WERI-Rb-1 (cell line): ENCODE results near the gene PRKCH.

Source experiments
- DNase-seq: peaks from one replicate; pipeline ENCODE4 v3.0.0-alpha.2; 2020
- H3K27ac ChIP-seq: fragments of 250-450 bp; sonication (Bioruptor Pico); 2 replicates; pipeline ENCODE4 v1.5.1; 2020; ENCODE audit warnings: mild to moderate bottlenecking, moderate library complexity
- H3K27me3 ChIP-seq: fragments of 250-450 bp; sonication (Bioruptor Pico); 2 replicates; pipeline ENCODE4 v1.5.1; 2021; ENCODE audit warnings: mild to moderate bottlenecking, low read depth, moderate library complexity; ENCODE audit not compliant: insufficient read depth, severe bottlenecking
- H3K36me3 ChIP-seq: fragments of 250-450 bp; sonication (Bioruptor Pico); 2 replicates; pipeline ENCODE4 v1.5.1; 2020; ENCODE audit warnings: mild to moderate bottlenecking, moderate library complexity
- H3K4me3 ChIP-seq: 2 replicates; pipeline ENCODE4 v1.5.1; 2011; ENCODE audit warnings: low read depth, mild to moderate bottlenecking, control low read depth, low read length
- H3K9me3 ChIP-seq: fragments of 250-450 bp; sonication (Bioruptor Pico); 2 replicates; pipeline ENCODE4 v1.5.1; 2021; ENCODE audit warnings: mild to moderate bottlenecking, moderate library complexity; ENCODE audit not compliant: severe bottlenecking
- TF ChIP-seq, protein P1 (sequence below): IDR thresholded peaks from 2 replicates; pipeline ENCODE4 v1.5.1; 2011; ENCODE audit warnings: low read depth, mild to moderate bottlenecking, control low read depth, inconsistent platforms, low read length

Gene PRKCH

GRCh38 chr14:61334197-61334701 lies 12.9 kb downstream of the PRKCH start:
- DNase-seq: no peak

GRCh38 chr14:61335049-61335448 lies 13.7 kb downstream of the PRKCH start:
- no peaks in the 10 kb centered on the region for H3K9me3 ChIP-seq
- TF ChIP-seq, protein P1, sequence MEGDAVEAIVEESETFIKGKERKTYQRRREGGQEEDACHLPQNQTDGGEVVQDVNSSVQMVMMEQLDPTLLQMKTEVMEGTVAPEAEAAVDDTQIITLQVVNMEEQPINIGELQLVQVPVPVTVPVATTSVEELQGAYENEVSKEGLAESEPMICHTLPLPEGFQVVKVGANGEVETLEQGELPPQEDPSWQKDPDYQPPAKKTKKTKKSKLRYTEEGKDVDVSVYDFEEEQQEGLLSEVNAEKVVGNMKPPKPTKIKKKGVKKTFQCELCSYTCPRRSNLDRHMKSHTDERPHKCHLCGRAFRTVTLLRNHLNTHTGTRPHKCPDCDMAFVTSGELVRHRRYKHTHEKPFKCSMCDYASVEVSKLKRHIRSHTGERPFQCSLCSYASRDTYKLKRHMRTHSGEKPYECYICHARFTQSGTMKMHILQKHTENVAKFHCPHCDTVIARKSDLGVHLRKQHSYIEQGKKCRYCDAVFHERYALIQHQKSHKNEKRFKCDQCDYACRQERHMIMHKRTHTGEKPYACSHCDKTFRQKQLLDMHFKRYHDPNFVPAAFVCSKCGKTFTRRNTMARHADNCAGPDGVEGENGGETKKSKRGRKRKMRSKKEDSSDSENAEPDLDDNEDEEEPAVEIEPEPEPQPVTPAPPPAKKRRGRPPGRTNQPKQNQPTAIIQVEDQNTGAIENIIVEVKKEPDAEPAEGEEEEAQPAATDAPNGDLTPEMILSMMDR: no peak
- H3K27me3 ChIP-seq: no peaks in the 10 kb centered on the region
- DNase-seq: no peak
- H3K4me3 ChIP-seq: no peak overlapping the region
- no peaks in the 10 kb centered on the region for H3K36me3 ChIP-seq
- H3K27ac ChIP-seq: no peak overlapping the region

More at GRCh38 chr14:61334197-61334701, 12.9 kb downstream of the PRKCH start:
- Histone ChIP-seq H3K27ac (no peak overlapping the region), H3K9me3 (no peaks in the 10 kb centered on the region), H3K4me3 (no peak overlapping the region), H3K27me3 (no peaks in the 10 kb centered on the region), H3K36me3 (no peaks in the 10 kb centered on the region)
- TF ChIP-seq, protein P1: no peak

- TF ChIP-seq, protein P1: no peak
- Histone ChIP-seq H3K9me3 (no peaks in the 10 kb centered on the region), H3K4me3 (no peak overlapping the region), H3K27ac (no peak overlapping the region), H3K36me3 (no peaks in the 10 kb centered on the region), H3K27me3 (no peaks in the 10 kb centered on the region)
- no peak for DNase-seq
These were observed 14.4 kb downstream of the PRKCH start for GRCh38 chr14:61335671-61336275.

GRCh38 chr14:61337893-61338292 lies 16.5 kb downstream of the PRKCH start:
- H3K27ac ChIP-seq: no peak overlapping the region
- H3K36me3 ChIP-seq: no peaks in the 10 kb centered on the region
- H3K4me3 ChIP-seq: no peak overlapping the region
- no peaks in the 10 kb centered on the region for H3K27me3 ChIP-seq
- TF ChIP-seq, protein P1: no peak
- DNase-seq: no peak
- no peaks in the 10 kb centered on the region for H3K9me3 ChIP-seq

GRCh38 chr14:61338457-61338856 lies 17.1 kb downstream of the PRKCH start:
- Histone ChIP-seq H3K27me3 (no peaks in the 10 kb centered on the region), H3K9me3 (no peaks in the 10 kb centered on the region), H3K4me3 (no peak overlapping the region), H3K36me3 (no peaks in the 10 kb centered on the region), H3K27ac (no peak overlapping the region)
- TF ChIP-seq, protein P1: no peak
- DNase-seq: no peak
